NT2/D1 (cell line): ENCODE data around the gene KCNQ1OT1.

ENCODE experiments used
- SUZ12 ChIP-seq: IDR thresholded peaks from 2 replicates; pipeline ENCODE4 v1.6.1; 2011; ENCODE audit not compliant: insufficient read length, insufficient read depth; ENCODE audit errors: extremely low read depth
- ZNF274 ChIP-seq: IDR thresholded peaks from 2 replicates; pipeline ENCODE4 v1.6.1; 2011; ENCODE audit warnings: mild to moderate bottlenecking, low read depth, low read length

DNA sequence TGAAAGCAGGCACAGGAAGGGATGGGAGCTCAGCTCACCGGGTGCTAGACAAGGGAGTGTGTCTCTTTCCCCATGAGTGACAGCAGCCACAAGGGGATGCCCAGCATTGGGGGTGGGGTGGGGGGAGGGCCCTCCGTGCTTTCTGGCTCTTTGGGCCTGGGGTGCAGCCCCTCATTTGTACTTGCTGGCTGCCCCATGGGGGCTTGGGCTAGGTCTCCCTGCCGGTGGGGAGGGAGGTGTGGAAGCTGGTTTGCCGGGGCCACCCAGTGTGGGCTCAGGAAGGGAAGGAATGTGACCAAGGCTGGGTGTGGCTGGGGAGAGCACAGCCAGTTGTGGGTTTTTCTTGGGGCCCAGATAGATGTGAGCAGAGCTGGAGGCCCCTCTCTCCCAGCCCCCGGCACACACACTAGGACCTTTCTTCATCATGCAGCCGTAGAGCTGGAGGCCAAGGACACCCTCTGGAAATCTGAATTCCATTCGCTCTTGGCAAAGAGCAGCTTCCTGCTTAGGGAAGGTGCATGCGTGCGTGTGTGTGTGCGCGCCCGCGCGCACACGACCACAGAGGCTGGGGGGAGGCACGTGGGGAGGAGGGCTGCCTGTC is 25.8 kb downstream of the KCNQ1OT1 start:
- TF ChIP-seq SUZ12 (no peak), ZNF274 (no peak)
